Ramos (cell line): ENCODE data around the gene C6orf15.

Experiments
- in situ Hi-C: fragments of 300-500 bp; cut with MboI; formaldehyde crosslinking; loops from one replicate; pipeline ENCODE4 v1.14.3; 2022; ENCODE audit warnings: low sequenced_read_pairs; ENCODE audit not compliant: unreplicated experiment

C6orf15 gene

GRCh38 chr6:31112478-31112877 is at the start of gene C6orf15:
TSS of gene C6orf15 (minus strand) at chr6:31112575. CDS start at chr6:31112555, 20 bp downstream.
- in situ Hi-C loops: no loop called here

GRCh38 chr6:31161216-31162126 is 49.1 kb upstream of the C6orf15 start:
- in situ Hi-C loops: no loop called here

- in situ Hi-C loops: no loop called here
Measured at GRCh38 chr6:31158863-31159855, 46.8 kb upstream of the C6orf15 start.

GRCh38 chr6:31158140-31158862 is 45.9 kb upstream of the C6orf15 start, which contains the start of gene TCF19:
TSS of gene TCF19 (plus strand) at chr6:31158589. CDS start at chr6:31159470, 881 bp downstream.
- in situ Hi-C loops: no loop called here

GRCh38 chr6:31157513-31158139 is 45.3 kb upstream of the C6orf15 start, which contains the start of gene CCHCR1:
TSS of gene CCHCR1 (minus strand) at chr6:31157802. CDS start at chr6:31157600, 202 bp downstream.
- in situ Hi-C loops: no loop called here

GRCh38 chr6:31156641-31157040 is 44.3 kb upstream of the C6orf15 start:
- in situ Hi-C loops: no loop called here

GRCh38 chr6:31154436-31154835 is 42.1 kb upstream of the C6orf15 start:
- in situ Hi-C loops: no loop called here

- in situ Hi-C loops: no loop called here
Measured at GRCh38 chr6:31152781-31153180, 40.4 kb upstream of the C6orf15 start.

GRCh38 chr6:31149827-31150447 is 37.6 kb upstream of the C6orf15 start:
- in situ Hi-C loops: no loop called here

- in situ Hi-C loops: no loop called here
Measured at GRCh38 chr6:31145386-31145785, 33.0 kb upstream of the C6orf15 start.

- in situ Hi-C loops: no loop called here
Measured at GRCh38 chr6:31144970-31145340, 32.6 kb upstream of the C6orf15 start.

GRCh38 chr6:31144296-31144969 is 32.1 kb upstream of the C6orf15 start:
- in situ Hi-C loops: no loop called here

- in situ Hi-C loops: no loop called here
Measured at GRCh38 chr6:31143148-31143547, 30.8 kb upstream of the C6orf15 start.

- in situ Hi-C loops: no loop called here
Measured at GRCh38 chr6:31142361-31142761, 30.0 kb upstream of the C6orf15 start.

GRCh38 chr6:31140643-31141042 is 28.3 kb upstream of the C6orf15 start:
- in situ Hi-C loops: no loop called here

- in situ Hi-C loops: loop anchor here (5.0 kb wide), 2 partner anchors 53 to 228 kb away; no protein-coding TSS in a partner anchor
Measured at GRCh38 chr6:31139599-31139998, 27.2 kb upstream of the C6orf15 start.

GRCh38 chr6:31138982-31139381 is 26.6 kb upstream of the C6orf15 start, which contains the start of gene PSORS1C2:
TSS of gene PSORS1C2 (minus strand) at chr6:31139066. CDS start at chr6:31139026, 40 bp downstream.
- in situ Hi-C loops: loop anchor here (5.0 kb wide), 2 partner anchors 53 to 228 kb away; no protein-coding TSS in a partner anchor

GRCh38 chr6:31135710-31136109 is 23.3 kb upstream of the C6orf15 start:
- in situ Hi-C loops: loop anchor here (5.0 kb wide), 2 partner anchors 57 to 232 kb away; no protein-coding TSS in a partner anchor
